NCI-H1092 (cell line): ENCODE data around the gene HIVEP3.
"Not testable (repeated sequence)": the region's sequence is repeated elsewhere in the genome, so short reads cannot be mapped to it uniquely, and the experiment has no call there.

Experiments
- DNase-seq: peaks from one replicate; lab custom pipeline; 2025; lab: John Stamatoyannopoulos, UW

The HIVEP3 gene

DNA sequence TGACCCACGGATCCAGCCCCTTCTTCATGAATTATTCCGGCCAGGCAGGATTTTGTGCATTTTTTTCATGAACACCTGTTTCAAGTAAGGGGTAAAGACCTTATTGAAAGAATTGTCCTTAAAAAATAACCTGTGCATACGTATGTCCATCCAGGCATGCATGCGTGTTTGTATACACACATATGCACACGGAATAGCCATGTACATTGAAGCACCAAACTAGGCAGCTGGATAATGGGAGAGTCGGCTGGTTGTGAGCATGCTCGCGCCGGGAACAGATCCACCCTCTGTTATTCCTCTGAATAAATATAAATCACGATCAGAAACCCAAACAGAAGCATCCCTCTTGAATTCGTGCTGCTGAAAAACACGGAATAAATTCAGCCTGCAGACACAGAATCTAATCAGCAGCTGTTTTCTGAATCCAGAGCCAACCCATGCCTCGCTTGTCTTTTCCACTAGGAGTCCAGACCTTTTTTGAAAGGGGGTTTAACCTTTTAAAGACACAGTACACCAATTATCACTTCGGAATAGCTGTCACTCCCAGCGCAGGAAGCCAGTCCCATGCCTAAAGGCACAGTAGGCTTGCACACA, at the start of gene HIVEP3:
Gene HIVEP3 (minus strand): TSS at position 473 of the 594 bp plus-strand sequence.
- peak; percentile 39 for DNase-seq

DNA sequence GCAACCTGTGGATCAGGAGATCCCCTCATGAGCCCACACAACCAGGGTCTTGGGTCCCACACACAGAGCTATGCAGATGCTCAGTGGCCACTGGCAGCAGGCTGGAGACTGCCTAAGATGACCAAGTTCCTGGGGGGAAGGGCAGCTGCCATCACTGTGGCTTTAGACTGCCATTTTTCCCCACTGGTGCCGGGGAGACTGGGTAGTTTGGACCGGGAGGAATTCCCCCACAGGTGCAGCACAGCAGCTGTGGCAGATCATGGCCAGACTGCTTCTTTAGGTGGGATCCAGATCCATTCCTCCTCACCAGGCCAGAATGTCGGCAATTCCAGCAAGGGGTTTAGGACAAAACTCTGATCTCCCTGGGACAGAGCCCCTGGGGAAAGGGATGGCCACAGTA, 45.7 kb upstream of the HIVEP3 start:
- DNase-seq = no peak

DNA sequence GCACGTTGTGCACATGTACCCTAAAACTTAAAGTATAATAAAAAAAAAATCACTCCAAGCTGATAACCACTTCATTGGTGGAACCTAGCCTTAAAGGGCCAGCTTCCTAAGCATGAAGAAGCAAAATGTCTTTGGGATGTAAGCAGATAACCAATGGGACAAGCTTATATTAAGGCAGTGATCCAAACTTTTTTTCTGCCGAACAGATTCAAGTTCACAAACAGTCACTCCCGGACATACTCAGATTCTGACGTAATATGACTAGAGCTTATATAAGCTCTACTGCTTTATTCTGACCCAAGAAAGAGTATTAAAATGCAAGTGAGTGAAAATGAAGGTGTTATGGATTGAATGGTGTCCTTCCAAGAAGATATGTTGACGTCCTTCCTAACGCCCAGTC, 44.9 kb upstream of the HIVEP3 start:
- no peak for DNase-seq

DNA sequence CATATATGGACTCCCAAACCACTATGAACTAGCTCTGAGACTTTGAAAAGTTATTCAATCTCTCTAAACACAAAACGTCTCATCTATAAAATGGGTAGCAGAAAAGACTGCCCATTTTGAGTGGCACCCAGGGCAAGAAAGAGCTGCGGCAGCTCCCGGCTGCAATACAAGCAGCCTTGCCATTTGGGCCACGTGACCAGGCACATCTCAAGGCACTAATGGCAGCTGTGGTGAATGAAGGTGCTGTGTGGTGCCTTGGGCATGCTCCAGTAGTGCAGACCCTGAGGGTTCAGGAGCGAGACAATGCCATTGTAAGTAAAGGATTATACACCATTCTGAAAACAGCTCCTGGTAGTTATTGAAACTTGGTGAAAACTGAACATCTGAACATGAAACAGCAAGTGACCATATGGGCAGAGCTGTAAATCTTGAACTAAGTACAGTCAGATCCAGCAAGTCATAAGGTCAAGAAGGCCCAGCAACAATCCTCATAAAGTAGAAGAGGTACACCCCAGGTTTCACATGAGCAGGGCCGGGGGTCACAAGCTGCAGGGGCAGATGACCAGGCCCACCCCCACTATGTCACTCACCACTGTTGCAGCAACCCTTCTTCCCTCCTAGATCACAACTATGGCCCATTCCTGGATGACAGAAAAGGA, 39.4 kb upstream of the HIVEP3 start:
- no peak for DNase-seq

DNA sequence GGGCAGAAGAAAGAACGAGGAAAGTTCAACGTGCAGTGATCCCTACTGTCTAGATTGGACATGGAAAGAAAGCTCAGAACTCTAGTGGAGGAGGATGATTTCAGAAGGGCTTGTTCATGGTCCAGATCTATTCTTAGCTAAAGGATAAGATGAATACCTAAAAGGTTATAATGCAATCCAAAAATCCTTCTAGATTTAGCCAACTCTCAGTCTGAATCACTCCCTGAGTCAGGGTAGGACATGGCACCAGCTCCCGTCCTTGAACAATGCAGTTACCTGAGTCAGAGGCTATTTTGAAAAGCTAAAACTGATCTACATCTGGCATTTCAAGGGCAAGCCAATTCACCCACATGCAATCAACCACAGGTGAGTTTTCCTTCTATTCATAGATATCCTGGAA, 38.8 kb upstream of the HIVEP3 start:
- no peak for DNase-seq

DNA sequence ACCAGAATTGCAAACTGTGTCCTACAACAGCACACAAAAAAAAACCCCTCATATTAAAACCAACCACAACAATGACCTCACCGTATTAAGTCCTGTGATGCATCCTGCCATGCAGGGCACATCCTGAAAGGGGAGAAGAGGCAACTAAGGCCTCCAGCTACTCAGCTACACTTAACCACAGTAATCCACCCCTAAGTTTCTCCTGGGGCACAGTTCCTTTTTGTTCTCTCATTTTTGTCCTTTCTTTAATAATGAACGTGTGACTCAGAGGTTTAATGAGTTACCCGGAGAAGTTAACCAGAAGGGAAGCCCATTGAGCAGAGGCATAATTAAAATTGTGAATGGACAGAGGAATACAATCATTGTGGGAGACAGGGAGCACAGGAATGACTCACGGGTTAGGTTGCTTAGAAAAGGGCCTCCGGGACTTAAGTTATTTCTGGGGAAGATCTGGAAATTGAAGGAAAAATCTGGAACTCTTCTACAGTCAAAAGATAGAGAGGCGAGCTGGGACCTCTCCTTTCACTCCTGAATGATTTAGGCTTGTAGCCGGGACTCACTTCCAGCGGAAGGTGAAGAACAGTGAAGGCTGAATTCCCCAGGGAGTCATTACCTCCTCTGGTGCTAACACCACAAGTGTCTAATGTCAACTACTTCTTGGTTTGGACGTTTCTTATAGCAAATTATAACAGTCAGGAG, 36.9 kb upstream of the HIVEP3 start:
- no peak for DNase-seq

DNA sequence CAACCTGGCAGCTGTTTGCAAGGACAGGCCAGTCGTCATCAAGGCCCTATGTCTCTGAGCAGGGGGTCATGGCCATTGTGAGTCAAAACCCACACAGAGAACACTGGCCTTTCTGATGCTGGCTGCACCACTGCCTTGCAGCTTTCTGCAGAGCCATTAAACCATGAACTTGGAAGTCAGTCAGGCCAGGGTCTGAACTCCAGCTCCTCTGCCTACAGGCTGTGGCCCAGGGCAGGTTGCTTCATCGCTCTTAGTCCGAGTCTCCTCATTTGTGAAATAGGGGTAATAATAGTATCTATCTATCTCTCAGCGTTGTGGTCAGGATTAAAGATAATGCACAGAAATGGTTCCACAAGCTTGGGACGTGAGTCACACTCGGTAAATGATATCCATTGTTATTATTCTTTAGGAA, 35.8 kb upstream of the HIVEP3 start:
- DNase-seq = no peak

DNA sequence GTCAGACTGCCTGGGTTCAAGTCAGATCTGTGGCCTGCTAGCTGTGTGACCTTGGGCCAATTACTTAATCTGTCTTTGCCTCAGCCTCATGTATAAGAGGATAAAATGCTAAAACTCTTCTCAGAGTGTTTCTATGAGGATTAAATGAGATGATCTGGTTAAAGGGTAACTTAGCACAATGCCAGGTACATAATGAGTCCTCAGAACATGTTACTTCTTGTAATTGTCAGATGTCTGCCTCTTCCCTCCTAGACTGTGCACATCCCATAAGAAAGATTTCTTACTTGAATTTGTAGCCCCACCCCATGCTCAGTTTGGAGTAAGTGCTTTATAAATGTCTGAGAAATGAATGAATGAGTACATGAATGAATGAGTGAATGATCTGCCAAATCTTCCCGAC, 34.6 kb upstream of the HIVEP3 start:
- DNase-seq = no peak

DNA sequence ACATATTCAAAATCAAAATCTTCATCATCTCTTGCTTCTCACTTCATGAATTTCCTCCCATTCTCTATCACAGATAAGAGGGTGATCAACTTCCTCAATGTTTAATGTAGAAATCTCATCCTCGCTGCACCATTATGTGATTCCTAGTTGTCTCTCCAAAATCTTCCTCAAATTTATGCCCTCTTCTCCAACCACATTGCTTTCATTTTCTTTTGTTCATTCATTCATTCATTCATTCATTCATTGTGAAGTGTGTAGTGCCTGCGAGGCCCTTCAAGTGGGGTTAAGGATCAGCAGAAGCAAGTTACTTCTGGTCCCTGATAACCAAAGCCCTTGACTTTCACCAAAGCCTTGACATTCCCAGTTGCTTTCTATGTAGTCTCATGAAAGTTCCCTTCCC, 33.5 kb upstream of the HIVEP3 start:
- no peak for DNase-seq

DNA sequence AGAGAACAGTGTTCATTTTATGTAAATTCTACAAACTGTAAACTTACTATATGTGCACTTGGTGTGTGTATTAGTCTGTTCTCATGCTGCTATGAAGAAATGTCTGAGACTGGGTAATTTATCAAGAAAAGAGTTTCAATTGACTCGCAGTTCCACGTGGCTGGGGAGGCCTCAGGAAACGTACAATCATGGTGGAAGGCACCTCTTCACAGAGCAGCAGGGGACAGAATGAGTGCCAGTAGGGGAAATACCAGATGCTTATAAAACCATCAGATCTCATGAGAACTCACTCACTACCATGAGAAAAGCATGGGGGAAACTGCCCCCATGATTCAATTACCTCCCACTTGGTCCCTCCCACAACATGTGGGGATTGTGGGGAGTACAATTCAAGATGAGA, 32.8 kb upstream of the HIVEP3 start:
- not testable (repeated sequence) for DNase-seq

DNA sequence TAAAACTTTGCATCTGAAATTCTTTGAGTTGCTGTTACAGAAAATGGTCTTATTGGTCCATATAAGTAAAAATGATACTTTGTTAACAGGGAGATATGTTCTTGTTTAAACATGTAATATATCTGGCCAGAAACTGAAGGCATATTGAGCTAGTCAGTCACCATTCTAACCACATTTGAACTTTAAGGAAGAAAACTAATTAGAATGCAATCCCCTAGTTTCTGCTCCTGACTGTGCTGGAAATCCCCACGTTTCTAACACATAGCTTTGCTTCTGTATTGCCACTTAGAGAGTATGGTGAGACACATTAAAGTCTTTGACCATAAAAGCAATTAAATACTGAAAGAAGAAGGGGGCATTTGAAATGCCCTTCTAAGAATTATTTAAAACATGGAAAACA, 32.1 kb upstream of the HIVEP3 start:
- DNase-seq = no peak

DNA sequence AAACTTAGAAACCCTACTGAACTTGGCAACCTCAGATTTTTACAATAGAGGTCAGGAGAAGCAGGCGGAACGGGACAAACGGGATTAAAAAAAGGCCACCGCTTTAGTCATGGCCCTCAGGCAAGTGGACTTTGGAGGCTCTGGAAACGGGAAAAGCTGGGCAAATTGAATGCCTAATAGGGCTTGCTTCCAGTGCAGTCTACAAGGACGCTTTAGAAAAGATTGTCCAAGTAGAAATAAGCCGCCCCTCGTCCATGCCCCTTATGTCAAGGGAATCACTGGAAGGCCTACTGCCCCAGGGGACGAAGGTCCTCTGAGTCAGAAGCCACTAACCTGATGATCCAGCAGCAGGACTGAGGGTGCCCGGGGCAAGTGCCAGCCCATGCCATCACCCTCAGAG, 27.2 kb upstream of the HIVEP3 start:
- not testable (repeated sequence) for DNase-seq

DNA sequence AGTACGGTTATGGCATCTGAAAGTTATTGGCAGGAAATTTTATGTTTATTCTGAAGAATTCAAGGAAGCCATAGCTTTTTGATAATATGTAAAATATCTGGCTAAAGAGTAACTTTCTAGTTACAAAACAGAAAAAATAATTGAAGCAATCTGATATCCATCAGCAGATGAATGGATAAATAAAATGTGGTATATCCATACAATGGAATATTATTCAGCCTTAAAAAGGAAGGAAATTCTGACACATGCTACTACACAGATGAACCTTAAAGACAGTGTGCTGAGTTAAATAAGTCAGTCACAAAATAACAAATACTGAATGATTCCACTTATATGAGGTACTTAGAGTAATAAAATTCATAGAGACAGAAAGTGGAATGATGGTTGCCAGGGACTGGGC, 25.0 kb upstream of the HIVEP3 start:
- no peak for DNase-seq

DNA sequence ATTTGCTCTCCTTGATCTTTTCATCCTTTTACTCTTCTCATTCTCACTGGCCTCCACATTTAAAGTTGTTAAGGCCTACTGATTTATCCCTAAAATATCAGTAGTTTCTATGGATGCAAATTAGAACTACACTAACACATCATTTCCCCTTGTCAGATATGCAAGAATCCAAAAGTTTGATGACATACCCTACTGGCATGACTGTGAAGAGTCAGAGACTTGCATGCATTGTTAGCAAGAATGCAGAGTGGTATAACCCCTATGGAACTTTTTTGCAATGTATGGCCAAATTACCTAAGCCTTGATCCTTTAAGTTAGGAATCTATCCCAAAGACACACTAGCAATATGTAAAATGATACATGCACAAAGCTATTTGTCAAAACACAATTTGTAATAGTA, 23.6 kb upstream of the HIVEP3 start:
- DNase-seq = no peak

DNA sequence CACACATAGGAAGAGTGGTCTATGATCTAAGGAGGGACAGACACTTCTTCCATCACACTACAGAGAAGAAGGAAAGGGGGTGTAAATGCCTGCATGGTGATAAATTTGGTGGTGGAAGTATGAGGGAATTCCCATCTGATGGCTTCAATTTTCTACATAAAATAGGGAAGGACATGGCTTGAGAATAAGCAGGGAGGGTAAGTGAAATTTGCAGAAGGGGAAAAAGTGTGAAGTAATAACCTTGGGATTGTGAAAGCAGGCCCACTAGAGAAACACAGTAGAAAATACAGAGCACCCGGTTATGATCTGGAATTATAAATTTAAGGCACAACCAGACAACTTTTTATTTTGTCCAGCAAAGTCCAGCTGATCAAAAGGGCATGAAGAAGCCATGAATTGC, 22.7 kb upstream of the HIVEP3 start:
- DNase-seq = no peak

DNA sequence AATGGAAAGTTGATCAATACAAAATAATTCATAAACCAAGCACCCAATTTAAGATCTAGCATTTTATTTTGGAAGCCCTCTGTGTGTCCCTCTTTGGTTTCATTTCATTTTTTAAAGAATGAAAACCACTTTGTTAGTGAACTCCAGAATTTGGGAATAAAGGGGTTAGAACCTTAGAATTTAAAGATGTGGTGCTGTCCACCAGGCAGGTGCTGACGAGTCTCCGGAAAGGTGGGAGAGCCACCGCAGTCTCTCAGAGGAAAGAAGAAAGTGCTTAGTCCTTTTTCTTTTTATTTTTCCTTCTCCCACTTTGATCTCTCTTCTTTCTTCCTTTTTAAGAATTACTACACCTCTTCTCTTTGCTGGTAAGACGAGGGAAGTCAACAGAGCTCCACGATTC, 20.5 kb upstream of the HIVEP3 start:
- DNase-seq = no peak

DNA sequence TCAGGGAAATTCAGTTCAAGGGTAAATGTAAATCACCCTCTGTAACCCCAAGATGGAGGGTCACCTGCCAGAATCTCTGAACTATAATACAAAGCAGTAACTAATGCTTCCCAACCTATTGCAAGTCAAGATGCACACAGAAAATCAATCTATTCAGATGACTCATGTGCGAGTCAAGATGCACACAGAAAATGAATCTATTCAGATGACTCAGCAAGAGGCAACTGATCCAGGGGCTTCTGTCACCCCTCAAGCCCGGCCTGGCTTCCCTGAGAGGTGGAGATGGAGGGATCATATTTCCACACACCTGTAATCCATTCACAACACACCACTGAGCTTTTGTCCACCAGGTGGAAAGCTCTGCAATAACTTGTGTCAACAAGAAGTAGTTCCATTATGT, 17.4 kb upstream of the HIVEP3 start:
- DNase-seq = peak; percentile 14

DNA sequence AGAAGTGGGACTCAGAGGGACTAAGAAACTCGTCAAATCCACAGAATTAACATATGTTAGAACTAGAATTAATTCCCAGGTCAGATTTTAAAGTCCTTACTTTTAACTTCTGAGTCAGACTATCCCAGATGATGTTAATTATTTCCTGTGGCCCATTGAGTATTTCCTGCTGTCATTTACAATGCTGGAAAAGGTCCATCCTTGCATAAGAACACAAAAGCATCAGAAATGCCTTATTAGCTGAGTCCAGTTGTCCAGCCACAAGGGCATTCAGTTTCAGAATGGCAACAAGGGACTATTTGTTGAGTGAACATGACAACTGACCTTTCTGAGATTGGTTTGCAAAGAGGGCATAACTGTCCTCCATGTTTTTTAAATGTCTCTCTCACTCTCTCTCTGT, 16.5 kb upstream of the HIVEP3 start:
- DNase-seq = no peak

DNA sequence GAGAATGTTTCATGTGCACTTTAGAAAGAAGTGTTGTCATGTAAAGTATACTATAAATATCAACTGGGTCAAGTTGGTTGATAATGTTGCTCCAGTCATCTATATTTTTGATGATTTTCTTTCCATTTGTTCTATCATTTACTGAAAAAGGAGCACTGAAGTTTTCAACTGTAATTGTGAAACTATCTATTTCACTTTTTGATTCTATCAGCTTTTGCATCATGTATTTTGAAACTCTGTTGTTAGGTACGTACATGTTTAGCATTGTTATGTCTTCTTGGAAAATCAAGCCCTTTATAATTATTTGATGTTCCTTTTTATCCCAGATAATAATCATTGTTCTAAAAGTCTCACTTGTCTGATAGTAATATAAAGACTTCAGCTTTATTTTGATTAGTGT, 14.4 kb upstream of the HIVEP3 start:
- no peak for DNase-seq

DNA sequence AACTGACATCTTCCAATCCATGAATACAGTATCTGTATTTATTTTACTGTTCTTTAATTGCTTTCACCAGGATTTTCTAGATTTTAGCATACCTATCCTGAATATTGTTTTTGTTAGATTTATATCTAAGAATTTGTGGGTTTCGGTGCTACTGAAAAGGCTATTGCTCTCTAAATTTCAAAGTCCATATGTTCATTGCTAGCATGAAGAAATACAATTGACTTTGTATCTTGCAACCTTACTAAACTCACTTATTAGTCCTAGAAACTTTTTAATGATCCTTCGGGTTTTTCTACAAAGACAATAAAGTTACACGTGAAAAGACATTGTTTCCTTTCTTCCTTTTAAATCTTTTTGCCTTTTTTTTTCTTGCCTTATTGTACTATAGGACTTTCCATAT, 12.9 kb upstream of the HIVEP3 start:
- no peak for DNase-seq

DNA sequence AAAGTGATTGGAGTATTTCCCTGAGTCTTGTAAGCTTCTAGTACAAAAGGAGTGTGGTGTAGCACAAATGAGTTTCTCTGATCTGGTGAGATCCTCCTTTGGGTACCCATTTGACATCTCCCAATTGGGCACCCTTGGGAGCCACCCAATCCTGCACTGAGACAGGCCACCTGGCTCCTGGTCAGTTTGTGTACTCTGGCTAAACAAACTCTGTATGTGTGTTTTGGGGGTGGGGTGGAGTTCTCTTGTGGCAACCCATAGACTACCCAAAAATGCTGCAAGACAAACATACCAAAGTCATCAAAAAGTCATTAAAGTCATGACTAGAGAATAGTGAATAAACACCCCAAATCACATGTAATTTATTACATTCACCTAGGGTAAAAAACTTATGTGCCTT, 8.4 kb upstream of the HIVEP3 start:
- DNase-seq = no peak

DNA sequence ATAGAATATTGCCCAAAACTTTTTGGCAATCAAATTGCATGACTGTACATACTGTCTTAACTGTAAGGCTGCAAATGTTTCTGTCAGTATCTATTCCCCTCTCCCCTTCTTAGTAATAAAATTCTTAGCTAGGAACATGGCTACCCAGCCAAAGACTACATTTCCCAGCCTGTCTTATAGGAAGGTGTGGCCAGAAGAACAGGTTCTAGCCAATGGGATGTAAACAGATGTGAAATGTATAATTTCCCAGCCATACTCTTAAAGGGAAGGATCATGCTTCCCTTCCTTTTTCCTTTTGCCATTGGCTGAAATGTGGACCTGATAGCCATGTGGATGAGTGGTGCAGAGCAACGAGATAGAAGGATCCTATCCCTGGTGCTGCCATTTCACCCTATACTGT, 7.0 kb upstream of the HIVEP3 start:
- DNase-seq = no peak

DNA sequence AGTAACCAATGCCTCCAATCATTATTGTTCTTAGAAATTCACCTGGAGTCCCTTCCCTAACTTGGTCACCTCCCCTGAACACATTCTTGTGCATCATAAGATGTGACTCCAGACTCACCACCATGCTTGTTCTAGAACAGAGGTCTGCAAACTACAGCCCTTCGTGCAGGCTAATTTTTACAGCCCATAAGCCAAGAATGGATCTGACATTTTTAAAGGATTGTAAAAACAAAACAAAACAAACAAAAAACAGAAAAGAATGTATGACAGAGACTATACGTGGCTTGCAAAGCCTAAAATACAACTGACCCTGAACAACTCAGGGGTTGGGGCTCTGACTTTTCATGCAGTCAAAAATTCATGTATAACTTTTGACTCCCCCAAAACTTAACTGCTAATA, 6.2 kb upstream of the HIVEP3 start:
- DNase-seq = no peak

DNA sequence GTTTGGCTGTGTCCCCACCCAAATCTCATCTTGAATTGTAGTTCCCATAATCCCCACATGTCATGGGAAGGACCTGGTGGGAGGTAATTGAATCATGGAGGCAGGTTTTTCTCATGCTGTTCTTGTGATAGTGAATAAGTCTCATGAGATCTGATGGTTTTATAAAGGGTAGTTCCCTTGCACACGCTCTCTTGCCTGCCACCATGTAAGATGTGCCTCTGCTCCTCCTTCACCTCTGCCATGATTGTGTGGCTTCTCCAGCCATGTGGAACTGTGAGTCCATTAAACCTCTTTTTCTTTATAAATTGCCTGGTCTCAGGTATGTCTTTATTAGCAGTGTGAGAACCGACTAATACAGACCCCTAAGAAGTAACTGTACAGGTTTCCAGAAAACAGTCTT, 2.5 kb upstream of the HIVEP3 start:
- DNase-seq = not testable (repeated sequence)
